H9 (cell line): ENCODE measurements around the gene BCAS2. TPM values are rescaled to one million over a fixed set of nuclear protein-coding genes. Genes with fewer than 3 reads are reported as not detected.

Experiments
- DNase-seq: peaks from one replicate; pipeline ENCODE4 v3.0.0-alpha.2; 2017
- H2AFZ ChIP-seq: one replicate; pipeline ENCODE4 v1.6.1; 2013; ENCODE audit warnings: mild to moderate bottlenecking, low read length, control low read depth, moderate library complexity
- H2AK5ac ChIP-seq: 2 replicates; pipeline ENCODE4 v1.6.1; 2013; ENCODE audit warnings: low read length, control low read depth, mixed read lengths; ENCODE audit not compliant: insufficient read length
- H2BK120ac ChIP-seq: one replicate; pipeline ENCODE4 v1.6.1; 2013; ENCODE audit warnings: low read depth, mild to moderate bottlenecking, low read length, control low read depth, inconsistent platforms; ENCODE audit not compliant: poor library complexity, severe bottlenecking
- H2BK12ac ChIP-seq: 2 replicates; pipeline ENCODE4 v1.6.1; 2013; ENCODE audit warnings: low read length, control low read depth, mixed read lengths, low read depth; ENCODE audit not compliant: insufficient read length
- H2BK15ac ChIP-seq: 2 replicates; pipeline ENCODE4 v1.6.1; 2013; ENCODE audit warnings: low read depth, low read length, control low read depth
- H2BK20ac ChIP-seq: one replicate; pipeline ENCODE4 v1.6.1; 2013; ENCODE audit warnings: low read depth, mild to moderate bottlenecking, low read length, control low read depth, inconsistent platforms; ENCODE audit not compliant: poor library complexity, severe bottlenecking
- H2BK5ac ChIP-seq: 2 replicates; pipeline ENCODE4 v1.6.1; 2013; ENCODE audit warnings: low read length, control low read depth, mixed read lengths; ENCODE audit not compliant: insufficient read length
- H3K14ac ChIP-seq: 2 replicates; pipeline ENCODE4 v1.6.1; 2013; ENCODE audit warnings: low read length, control low read depth; ENCODE audit not compliant: insufficient read depth
- H3K18ac ChIP-seq: 2 replicates; pipeline ENCODE4 v1.6.1; 2013; ENCODE audit warnings: low read depth, mild to moderate bottlenecking, mixed read lengths, low read length, control low read depth; ENCODE audit not compliant: insufficient read length
- H3K23ac ChIP-seq: 2 replicates; pipeline ENCODE4 v1.6.1; 2013; ENCODE audit warnings: low read length, control low read depth, mixed read lengths, low read depth; ENCODE audit not compliant: insufficient read length
- H3K23me2 ChIP-seq: 2 replicates; pipeline ENCODE4 v1.6.1; 2013; ENCODE audit warnings: low read depth, mild to moderate bottlenecking, mixed read lengths, low read length, control low read depth; ENCODE audit not compliant: insufficient read length, poor library complexity, severe bottlenecking
- H3K27ac ChIP-seq: 2 replicates; pipeline ENCODE4 v1.5.1; 2013; ENCODE audit warnings: low read length, control low read depth, mixed read lengths, low read depth; ENCODE audit not compliant: insufficient read length
- H3K27me3 ChIP-seq: 2 replicates; pipeline ENCODE4 v1.6.1; 2013; ENCODE audit warnings: low read length, control low read depth, inconsistent platforms; ENCODE audit not compliant: insufficient read depth
- H3K4ac ChIP-seq: 2 replicates; pipeline ENCODE4 v1.6.1; 2013; ENCODE audit warnings: low read depth, mild to moderate bottlenecking, control low read depth, inconsistent platforms, low read length, moderate library complexity
- H3K4me1 ChIP-seq: 2 replicates; pipeline ENCODE4 v1.6.1; 2013; ENCODE audit warnings: low read length, control low read depth, inconsistent platforms; ENCODE audit not compliant: insufficient read depth
- H3K4me2 ChIP-seq: 2 replicates; pipeline ENCODE4 v1.6.1; 2013; ENCODE audit warnings: low read length, control low read depth, mixed read lengths; ENCODE audit not compliant: insufficient read length, insufficient read depth
- H3K56ac ChIP-seq: 2 replicates; pipeline ENCODE4 v1.6.1; 2013; ENCODE audit warnings: low read depth, mild to moderate bottlenecking, mixed read lengths, low read length, control low read depth; ENCODE audit not compliant: insufficient read length
- H3K79me1 ChIP-seq: 2 replicates; pipeline ENCODE4 v1.6.1; 2013; ENCODE audit warnings: low read depth, mild to moderate bottlenecking, moderate library complexity, low read length, control low read depth, inconsistent platforms; ENCODE audit not compliant: insufficient read depth, poor library complexity, severe bottlenecking
- H3K79me2 ChIP-seq: 2 replicates; pipeline ENCODE4 v1.6.1; 2013; ENCODE audit warnings: low read length, control low read depth, inconsistent platforms; ENCODE audit not compliant: insufficient read depth
- H3K9ac ChIP-seq: 2 replicates; pipeline ENCODE4 v1.6.1; 2013; ENCODE audit warnings: low read length, control low read depth, mixed read lengths; ENCODE audit not compliant: insufficient read length; ENCODE audit errors: extremely low read depth
- H3K9me3 ChIP-seq: one replicate; pipeline ENCODE4 v1.6.1; 2013; ENCODE audit warnings: low read depth, low read length, inconsistent platforms; ENCODE audit not compliant: control insufficient read depth
- H3T11ph ChIP-seq: one replicate; pipeline ENCODE4 v1.6.1; 2013; ENCODE audit warnings: mild to moderate bottlenecking, low read length, control low read depth, inconsistent platforms
- H4K20me1 ChIP-seq: one replicate; pipeline ENCODE4 v1.6.1; 2013; ENCODE audit not compliant: control insufficient read depth, insufficient read length, insufficient read depth
- H4K5ac ChIP-seq: 2 replicates; pipeline ENCODE4 v1.6.1; 2013; ENCODE audit warnings: low read depth, mild to moderate bottlenecking, mixed read lengths, low read length, control low read depth; ENCODE audit not compliant: insufficient read length
- H4K8ac ChIP-seq: replicated peaks from 2 replicates; pipeline ENCODE4 v1.6.1; 2013; ENCODE audit warnings: low read length, control low read depth, mixed read lengths, low read depth; ENCODE audit not compliant: insufficient read length
- H4K91ac ChIP-seq: 2 replicates; pipeline ENCODE4 v1.6.1; 2013; ENCODE audit warnings: low read depth, mild to moderate bottlenecking, moderate library complexity, mixed read lengths, low read length, control low read depth; ENCODE audit not compliant: insufficient read length
- H3K27ac Mint-ChIP-seq, 3 experiments: 2 replicates in 2 of 3; 3 replicates in 1 of 3; pipeline ENCODE4 v1.8.0; 2020 to 2021; ENCODE audit warnings: mixed read lengths in 3 of 3, mild to moderate bottlenecking in 1 of 3, moderate library complexity in 1 of 3
- H3K27me3 Mint-ChIP-seq: 2 replicates; pipeline ENCODE4 v1.8.0; 2021; ENCODE audit warnings: low read depth, mild to moderate bottlenecking, moderate library complexity, mixed read lengths
- H3K36me3 Mint-ChIP-seq, 3 experiments: 2 replicates in 2 of 3; 3 replicates in 1 of 3; pipeline ENCODE4 v1.8.0; 2020 to 2021; ENCODE audit warnings: low read depth in 3 of 3, mixed read lengths in 3 of 3; ENCODE audit not compliant: insufficient read depth in 1 of 3
- H3K4me1 Mint-ChIP-seq, 2 experiments: 2 replicates each; pipeline ENCODE4 v1.8.0; 2020; ENCODE audit warnings: mixed read lengths in 2 of 2
- H3K4me3 Mint-ChIP-seq, 2 experiments: 2 replicates in 1 of 2; 3 replicates in 1 of 2; pipeline ENCODE4 v1.8.0; 2020 to 2021; ENCODE audit warnings: mild to moderate bottlenecking in 2 of 2, mixed read lengths in 2 of 2, moderate library complexity in 1 of 2
- H3K9me3 Mint-ChIP-seq, 2 experiments: 2 replicates in 1 of 2; 3 replicates in 1 of 2; pipeline ENCODE4 v1.8.0; 2020; ENCODE audit warnings: mild to moderate bottlenecking in 2 of 2, mixed read lengths in 2 of 2, moderate library complexity in 1 of 2
- WGBS: extraction: QIAGEN DNeasy Blood & Tissue Kit; methylation state at CpG from one replicate; pipeline ENCODE4 v1.1.7; 2013; ENCODE audit warnings: missing lambda C conversion rate, low lambda C conversion rate, mixed read lengths; ENCODE audit not compliant: insufficient read length; ENCODE audit errors: extremely low coverage; 5-methylcytosine and 5-hydroxymethylcytosine counted together
- total RNA-seq: library from RNA; stranded (reverse); gene quantifications from 2 replicates; pipeline ENCODE4 v1.2.1, GENCODE V29; 2021
- TF ChIP-seq, protein P1 (sequence below): fragments of 200-600 bp; sonication (generic); conservative IDR thresholded peaks from 3 replicates; pipeline ENCODE4 v1.8.0; 2021; ENCODE audit warnings: antibody characterized with exemption, mild to moderate bottlenecking

The BCAS2 gene
- total RNA-seq, 1 experiment from 2014 or later, result 72.1 TPM

DNA sequence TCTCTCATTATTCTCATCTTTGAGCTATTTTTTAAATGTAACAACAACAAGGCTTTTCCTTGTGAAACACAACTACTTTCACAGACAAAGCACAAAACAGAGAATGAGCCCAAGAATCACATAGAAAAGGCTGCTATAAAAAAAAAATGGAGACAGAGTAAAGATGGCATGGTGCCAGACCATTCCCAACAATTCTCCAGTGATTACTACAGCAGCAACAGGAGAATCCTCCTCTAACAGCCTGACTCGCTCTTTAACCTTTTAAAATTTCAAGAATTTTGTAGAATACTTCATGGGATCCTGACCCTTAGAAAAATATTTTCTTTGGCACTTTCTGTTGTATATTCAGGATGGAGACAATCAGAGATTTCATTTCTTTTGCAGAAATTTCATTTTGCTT lies 3.8 kb upstream of the BCAS2 start:
- H3K27me3 ChIP-seq, result no peaks in the 10 kb centered on the region
- H3K4ac ChIP-seq, result no peak overlapping the region
- H3K4me1 ChIP-seq, result no peaks in the 10 kb centered on the region
- no peak overlapping the region for H3K23ac ChIP-seq
- Mint-ChIP-seq H3K36me3 (peaks cover 0 to 3% (median 3%) of the 10 kb centered on the region in 3 experiments; a peak in 3 of 7 replicates), H3K27me3 (peaks cover 4% of the 10 kb centered on the region), H3K9me3 (no peaks in the 10 kb centered on the region), H3K4me3 (no peak overlapping the region), H3K27ac (no peak overlapping the region), H3K4me1 (peaks cover 2 to 9% of the 10 kb centered on the region in 2 experiments; a peak in 3 of 4 replicates)
- no peaks in the 10 kb centered on the region for H4K20me1 ChIP-seq
- no peak overlapping the region for H3T11ph ChIP-seq
- H2BK12ac ChIP-seq, result no peak overlapping the region
- H3K18ac ChIP-seq, result no peak overlapping the region
- peaks cover 9% of the 10 kb centered on the region for H3K23me2 ChIP-seq
- no peak overlapping the region for H3K56ac ChIP-seq
- no peak overlapping the region for H4K91ac ChIP-seq
- no peak overlapping the region for H2AK5ac ChIP-seq
- no peaks in the 10 kb centered on the region for H3K9me3 ChIP-seq
- H2AFZ ChIP-seq, result no peak overlapping the region
- H2BK20ac ChIP-seq, result no peak overlapping the region
- H3K4me2 ChIP-seq, result no peak overlapping the region
- peaks cover 4% of the 10 kb centered on the region; the same call in 1 of the 2 replicates for H3K79me2 ChIP-seq
- H4K5ac ChIP-seq, result no peak overlapping the region
- H2BK120ac ChIP-seq, result no peak overlapping the region
- no peak overlapping the region for H3K14ac ChIP-seq
- H2BK5ac ChIP-seq, result no peak overlapping the region
- H3K27ac ChIP-seq, result no peak overlapping the region
- WGBS, result no CpG with 5 or more reads among the region's 1 CpG
- no peak for DNase-seq
- H3K79me1 ChIP-seq, result no peaks in the 10 kb centered on the region
- TF ChIP-seq, protein P1, sequence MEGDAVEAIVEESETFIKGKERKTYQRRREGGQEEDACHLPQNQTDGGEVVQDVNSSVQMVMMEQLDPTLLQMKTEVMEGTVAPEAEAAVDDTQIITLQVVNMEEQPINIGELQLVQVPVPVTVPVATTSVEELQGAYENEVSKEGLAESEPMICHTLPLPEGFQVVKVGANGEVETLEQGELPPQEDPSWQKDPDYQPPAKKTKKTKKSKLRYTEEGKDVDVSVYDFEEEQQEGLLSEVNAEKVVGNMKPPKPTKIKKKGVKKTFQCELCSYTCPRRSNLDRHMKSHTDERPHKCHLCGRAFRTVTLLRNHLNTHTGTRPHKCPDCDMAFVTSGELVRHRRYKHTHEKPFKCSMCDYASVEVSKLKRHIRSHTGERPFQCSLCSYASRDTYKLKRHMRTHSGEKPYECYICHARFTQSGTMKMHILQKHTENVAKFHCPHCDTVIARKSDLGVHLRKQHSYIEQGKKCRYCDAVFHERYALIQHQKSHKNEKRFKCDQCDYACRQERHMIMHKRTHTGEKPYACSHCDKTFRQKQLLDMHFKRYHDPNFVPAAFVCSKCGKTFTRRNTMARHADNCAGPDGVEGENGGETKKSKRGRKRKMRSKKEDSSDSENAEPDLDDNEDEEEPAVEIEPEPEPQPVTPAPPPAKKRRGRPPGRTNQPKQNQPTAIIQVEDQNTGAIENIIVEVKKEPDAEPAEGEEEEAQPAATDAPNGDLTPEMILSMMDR, result no peak
- no peak overlapping the region for H2BK15ac ChIP-seq
- H4K8ac ChIP-seq, result no peak overlapping the region
- H3K9ac ChIP-seq, result no peak overlapping the region
